HG02938 (cell line): ENCODE measurements around the gene SLC36A3.
"Not testable (repeated sequence)": the region's sequence is repeated elsewhere in the genome, so short reads cannot be mapped to it uniquely, and the experiment has no call there.

Source experiments
- ATAC-seq: cut with Tn5 transposase; IDR thresholded peaks from one replicate; pipeline ENCODE4 v1.9.1; 2021; ENCODE audit warnings: mild to moderate bottlenecking, moderate library complexity; ENCODE audit not compliant: unreplicated experiment

Gene SLC36A3

DNA sequence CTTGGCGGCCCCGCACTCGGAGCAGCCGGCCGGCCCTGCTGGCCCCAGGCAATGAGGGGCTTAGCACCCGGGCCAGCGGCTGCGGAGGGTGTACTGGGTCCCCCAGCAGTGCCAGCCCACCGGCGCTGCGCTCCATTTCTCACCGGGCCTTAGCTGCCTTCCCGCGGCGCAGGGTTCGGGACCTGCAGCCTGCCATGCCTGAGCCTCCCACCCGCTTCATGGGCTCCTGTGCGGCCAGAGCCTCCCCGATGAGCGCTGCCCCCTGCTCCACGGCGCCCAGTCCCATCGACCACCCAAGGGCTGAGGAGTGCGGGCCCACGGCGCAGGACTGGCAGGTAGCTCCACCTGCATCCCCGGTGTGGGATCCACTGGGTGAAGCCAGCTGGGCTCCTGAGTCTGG, 5.7 kb upstream of the SLC36A3 start:
- ATAC-seq = not testable (repeated sequence)

DNA sequence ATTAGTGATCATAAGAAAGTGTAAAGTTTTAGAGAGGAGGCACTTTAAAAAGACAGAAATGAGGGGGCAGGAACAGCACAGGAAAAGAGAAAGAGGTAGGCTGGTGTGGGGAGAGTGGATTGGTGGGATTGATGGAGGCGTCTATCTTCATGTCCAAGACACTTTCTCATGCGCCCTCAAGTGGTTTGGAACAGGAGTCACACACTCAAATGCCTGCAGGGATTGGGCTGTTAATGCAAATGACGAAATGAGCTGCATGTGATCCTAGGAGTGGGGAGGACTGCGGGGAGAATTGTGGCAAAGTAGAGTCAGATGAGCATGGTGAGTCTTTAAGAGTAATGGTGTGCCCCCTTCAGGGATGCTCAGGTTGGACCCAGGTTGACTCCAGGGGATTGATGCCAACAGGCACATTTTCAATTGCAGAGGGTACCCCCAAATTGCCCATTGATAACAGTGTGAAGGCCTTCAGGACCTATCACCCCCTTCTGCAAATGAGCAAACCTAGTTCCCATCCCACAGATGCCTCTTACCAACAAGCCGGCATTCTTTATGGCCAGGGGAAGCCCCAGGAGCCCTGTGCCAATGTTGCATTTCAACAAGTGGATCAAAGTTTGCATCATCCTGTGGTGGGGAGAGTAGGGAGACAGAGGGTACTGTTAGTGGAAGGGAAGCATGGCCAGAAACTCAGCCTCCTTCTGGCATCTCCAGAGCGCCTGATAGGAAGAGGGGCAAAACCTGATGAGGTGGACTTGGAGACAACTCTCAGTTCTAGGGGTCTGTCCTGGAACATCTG, 5.3 kb downstream of the SLC36A3 start:
- ATAC-seq = peak; percentile 73

DNA sequence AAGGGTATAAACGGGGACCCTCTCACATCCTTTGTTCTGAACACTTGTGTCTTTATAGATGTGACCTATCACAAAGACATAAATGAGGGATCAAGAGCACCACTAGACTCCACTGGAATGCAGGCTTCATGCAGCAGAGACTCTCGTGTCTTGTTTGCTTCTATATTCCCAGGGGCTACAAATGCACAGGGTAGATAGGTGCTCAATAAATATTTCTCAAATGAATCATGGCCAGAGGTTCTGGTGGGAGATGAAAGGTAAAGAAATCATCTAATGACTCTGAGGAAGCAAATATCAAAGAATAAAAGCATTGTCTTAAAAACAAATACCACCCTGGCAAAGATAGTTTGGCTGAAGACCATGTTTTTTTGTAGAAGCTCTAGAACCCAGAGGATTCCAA, 6.6 kb downstream of the SLC36A3 start:
- no peak for ATAC-seq

DNA sequence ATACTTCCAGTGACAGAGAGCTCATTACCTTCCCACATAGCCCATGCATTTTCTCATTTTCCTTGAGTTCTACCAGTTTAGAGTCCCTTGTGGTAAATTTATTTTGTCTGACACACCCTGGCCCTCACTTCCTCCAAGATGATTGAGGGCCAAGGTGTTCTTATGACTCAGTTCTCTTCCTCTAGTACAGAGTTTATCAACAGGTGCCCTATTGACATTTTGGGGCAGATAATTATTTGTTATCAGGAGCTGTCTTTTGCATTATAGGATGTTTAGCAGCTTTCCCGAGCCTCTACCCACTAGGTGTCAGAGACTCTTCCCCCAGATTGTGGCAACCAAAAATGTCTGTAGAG, 7.1 kb downstream of the SLC36A3 start:
- ATAC-seq = no peak

DNA sequence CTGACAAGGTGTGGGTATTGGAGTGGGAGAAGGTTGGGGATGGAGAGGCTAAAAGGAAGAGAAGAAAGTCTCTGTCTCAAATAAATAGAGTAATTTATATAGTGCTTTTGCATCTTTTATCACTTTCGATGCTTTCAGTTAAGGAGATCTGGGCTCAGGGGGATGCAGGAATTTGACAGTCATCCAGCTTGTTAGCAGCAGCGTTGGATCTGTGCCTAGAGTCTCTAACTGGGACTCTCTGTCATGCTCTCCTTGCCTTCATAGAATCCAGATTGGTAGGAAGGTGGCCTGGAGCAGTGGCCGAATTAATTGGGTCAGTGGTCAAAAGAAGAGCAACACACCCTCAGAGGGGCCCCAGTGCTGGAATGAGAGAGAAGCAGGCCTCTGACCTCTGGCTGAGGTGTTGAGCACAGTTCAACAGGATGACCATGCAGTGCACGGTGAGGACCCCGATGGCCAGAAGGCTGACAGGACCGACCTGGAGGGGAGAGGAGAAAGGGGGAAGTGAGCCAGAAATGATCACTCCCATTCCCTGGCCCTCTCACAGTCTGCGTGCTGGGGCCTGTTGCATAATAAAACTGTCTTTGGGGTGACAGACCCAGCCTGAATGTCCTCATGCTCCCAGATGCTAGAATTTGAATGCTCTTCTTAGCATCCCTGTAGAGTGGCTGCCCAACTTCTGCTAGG, 7.6 kb downstream of the SLC36A3 start:
- ATAC-seq = no peak

DNA sequence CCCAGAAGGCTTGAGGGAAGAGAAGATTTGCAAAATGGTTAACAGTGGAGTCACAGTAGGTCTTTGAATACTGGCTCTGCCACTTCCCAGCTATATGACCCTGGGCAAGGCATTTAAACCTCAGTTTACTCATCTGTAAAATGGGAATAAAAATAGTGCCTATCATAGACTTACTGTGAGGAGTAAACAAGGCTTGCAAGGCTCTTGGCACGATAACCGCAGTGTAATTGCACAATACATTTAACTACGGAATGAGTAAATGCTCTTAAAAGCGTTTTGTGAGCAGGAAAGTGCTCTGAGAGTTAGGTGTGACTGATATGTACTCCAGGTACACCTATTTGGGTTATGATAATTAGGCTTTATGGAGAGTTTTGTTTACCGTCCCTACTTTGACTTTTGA, 8.4 kb downstream of the SLC36A3 start:
- ATAC-seq = no peak

DNA sequence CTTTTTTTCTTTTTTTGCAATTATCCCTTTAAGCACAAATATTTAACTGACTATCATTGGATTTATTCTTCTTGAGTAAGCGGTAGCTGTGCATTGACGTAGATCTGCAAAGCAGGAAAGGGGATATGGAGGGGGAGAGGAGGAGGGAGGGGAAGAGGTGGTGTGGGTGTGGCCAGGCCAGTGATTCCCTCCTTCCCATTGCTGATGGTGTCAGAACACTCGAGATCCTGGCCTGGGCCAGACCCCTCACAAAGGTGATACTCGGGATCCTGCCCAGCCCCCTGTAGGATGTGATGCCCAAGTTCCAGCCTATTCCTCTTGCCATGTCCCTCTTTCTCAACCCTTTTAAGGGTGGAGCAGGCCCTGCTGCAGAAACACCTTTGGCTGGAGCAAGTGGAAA, 9.9 kb downstream of the SLC36A3 start:
- no peak for ATAC-seq

DNA sequence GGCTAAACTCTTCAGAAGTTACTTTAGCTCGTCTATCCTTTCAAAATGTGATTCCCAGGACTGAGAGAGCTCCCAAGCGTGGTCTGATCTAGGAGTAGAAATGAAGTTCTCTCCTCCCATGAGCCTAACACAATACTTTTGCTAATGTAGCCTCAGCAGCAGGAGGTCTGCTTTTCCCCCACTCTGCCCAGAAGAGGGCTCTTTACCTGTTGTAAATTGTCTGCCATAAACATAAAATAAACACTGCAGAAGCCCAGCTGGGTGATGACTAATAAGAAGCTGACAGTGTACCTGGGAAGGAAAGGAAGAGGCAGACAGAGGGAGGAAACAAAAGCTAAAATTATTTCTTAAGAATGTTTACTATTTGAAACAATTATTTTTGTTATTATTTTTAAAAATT, 15.4 kb downstream of the SLC36A3 start:
- no peak for ATAC-seq

DNA sequence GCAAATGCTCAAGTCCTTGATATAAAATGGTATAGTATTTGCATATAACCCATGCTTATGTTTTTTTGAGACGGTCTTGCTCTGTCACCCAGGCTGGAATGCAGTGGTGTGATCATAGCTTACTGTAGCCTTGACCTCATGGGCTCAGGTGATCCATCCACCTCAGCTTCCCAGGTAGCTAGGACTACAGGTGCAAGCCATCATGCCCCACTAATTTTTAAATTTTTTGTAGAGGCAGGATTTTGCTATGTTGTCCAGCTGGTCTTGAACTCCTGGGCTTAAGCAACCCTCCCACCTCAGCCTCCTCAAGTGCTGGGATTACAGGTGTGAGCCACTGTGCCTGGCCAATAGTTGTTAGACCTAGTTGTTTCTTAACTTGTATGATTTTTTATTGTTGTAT, 17.3 kb downstream of the SLC36A3 start:
- no peak for ATAC-seq

DNA sequence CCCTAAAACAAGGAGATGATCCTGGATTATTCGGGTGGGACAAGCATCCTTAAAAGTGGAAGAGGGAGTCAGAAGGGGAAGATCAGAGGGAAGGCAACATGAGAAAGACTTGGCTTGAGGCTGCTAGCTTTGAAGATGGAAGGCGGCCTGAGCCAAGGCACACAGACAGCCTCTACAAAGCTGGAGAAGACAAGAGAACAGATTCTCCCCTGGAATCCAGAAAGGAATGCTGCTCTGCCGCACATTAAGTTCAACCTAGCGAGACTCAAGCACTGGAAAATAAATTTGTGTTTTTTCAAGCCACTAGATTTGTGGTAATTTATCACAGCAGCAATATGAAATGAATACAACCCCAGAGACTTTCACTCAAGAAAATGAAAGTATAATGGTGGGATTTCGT, 17.9 kb downstream of the SLC36A3 start:
- no peak for ATAC-seq

DNA sequence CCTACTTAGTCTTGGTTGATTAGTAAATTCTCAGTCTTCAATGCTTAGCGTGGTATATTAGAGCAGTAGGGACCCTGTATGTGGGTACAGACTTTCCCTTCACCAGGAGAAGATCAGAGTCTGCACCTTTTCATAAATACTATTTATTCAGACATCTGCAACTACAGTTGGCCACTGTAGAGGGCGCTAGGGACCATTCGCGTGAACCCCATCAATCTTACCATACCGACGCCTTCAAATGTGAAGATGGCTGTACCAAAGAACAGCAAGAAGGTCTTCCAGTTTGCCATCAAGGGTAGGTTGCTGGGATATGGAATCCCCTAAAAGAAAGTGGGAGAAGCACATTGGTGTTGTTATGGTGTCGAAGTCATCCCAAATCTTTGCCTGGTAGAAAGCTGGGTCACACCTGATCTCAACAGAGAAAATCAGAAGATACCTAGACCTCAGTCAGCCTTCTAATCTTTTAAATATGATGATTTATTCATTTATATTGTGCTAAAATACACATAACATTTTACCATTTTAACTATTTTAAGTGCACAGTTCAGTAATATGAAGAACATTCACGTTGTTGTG, 19.1 kb downstream of the SLC36A3 start:
- no peak for ATAC-seq

DNA sequence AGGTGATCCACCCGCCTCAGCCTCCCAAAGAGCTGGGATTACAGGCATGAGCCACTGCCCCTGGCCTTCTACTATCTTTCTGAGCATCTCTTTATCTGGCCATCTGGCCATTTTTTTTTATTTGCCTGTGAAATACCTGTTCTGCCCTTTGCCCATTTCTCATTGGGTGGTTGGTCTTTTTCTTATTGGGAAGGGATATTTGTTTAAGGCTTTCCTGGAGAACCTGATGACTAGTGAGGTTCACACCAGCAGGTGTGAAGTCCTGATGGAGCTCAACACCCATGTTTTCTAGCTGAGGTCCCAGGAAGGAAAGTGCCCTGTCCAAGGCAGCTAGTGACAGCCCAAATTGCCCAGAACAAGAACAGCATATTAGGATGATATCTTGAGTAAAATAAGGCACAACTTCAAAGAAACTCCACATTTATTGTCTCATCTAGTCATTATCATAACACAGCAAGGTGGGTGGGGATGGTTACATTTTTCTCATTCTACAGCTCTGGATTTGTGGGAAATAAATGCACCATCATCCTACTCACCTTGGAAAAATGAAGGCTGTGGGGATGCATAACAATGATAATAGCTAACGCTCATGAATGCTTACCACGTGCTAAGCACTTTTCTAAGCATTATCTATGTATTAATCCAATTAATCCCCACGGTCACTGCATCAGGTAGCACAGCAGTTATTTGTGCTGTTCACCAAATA, 20.3 kb downstream of the SLC36A3 start:
- ATAC-seq = no peak

DNA sequence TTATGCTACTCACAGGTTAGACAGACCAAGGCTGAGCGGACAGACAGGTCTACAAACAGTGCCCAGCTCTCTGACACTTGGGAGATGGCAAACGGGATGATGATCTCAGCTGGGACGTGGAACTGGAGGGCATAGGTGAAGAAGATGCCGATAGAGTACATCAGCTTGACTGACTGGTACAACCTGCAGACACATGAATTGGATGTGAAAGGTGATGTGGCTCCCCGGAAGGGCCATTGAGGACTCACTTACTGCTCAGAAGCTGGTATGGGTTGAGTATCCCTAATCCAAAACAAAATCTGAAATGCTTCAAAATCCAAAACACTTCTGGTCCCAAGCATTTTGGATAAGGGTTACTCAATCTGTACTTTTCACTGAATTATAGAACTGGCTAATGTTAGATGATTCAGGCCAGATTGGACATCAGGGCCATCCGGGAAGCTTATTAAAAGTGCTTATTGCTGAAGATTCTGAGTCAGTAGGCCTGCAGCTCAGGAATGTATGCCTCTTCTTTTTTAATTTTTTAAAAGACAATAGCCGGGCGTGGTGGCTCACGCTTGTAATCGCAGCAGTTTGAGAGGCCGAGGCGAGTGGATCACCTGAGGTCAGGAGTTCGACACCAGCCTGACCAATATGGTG, 22.4 kb downstream of the SLC36A3 start:
- no peak for ATAC-seq

DNA sequence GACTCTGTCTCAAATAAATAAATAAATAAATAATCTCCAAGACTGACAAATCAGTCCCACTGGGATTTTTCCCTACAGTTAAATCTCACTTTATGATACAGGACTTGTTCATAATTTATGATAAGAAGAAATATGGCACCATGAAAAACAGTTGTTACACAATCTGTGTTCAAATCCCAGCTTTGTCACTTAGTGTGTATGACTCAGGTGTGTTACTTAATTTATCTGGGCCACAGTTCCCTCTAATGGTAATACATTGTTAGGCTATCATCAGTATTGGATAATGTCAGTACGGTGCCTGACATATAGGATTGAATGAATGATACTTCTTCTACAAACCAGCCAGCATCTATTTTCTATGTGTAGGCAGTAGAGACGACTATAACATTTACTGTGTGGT, 23.1 kb downstream of the SLC36A3 start:
- no peak for ATAC-seq

DNA sequence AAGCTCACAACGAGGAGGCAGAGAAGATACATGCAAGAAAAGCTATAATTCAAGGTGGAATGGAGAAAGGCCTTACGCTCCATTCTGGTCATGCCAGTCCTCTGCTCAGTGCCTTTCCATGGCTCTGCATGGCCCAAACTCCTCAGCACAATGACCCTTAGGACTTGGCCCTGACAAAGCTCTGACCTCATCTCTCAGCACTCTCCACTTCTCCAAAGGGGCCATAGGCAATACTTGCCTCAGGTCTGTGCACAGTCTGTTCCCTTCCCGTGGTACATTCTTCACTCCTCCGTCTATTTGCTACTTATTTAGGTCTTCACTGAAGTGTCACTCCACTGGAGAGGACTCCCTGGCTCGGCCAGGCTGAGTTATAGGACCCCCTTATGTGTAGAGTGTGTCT, 24.7 kb downstream of the SLC36A3 start:
- ATAC-seq = no peak

DNA sequence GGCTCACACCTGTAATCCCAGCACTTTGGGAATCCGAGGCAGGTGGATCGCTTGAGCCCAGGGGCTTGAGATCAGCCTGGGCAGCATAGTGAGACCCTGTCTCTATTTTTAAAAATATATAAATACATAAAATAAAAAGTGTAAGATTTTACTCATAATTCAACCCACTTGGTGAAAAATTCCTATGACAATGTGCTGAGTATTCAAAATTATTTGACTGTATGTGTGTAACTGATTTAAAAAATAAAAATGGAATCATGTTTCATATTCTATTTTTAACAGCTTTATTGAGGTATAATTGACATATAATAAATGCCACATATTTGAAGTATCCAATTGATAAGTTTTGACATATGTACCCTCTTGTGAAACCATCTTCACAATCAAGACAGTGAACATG, 27.8 kb downstream of the SLC36A3 start:
- ATAC-seq = no peak

DNA sequence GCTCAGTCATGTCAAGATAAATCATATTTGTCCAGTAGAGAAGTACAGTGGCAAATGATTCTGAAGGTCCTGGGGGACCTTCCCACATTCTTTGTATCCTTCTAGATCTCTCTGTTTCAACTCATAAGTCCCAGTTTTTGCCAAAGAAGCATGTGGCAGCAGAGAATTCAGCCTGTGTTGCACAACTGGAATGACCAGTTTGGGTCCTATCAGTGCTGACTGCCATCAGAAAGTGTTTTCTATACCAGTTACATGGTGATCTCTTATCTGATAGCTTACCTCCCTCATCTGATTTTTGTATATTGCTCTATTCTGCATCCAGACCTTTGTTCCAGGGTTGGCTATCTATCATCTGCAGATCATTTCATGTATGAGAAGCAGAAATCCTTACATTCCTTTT, 28.9 kb downstream of the SLC36A3 start:
- ATAC-seq = no peak

DNA sequence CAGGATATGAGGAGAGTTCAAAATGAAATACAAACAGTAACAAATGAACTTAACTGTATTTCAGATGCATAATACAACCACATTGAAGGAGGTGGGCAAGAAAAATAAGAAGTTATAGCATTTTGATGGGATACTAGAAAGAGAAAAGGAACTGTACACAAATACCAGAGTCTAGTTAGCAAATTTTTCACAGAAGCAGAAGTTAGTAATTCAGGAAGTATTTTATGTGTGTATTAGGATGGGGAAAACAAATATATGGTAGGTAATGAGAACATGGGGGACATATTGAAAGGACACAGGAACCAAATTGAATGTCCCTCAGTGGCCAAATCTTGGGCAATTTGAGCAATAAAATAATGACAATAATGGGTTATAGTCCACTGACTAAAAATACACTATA, 32.2 kb downstream of the SLC36A3 start:
- ATAC-seq = no peak

DNA sequence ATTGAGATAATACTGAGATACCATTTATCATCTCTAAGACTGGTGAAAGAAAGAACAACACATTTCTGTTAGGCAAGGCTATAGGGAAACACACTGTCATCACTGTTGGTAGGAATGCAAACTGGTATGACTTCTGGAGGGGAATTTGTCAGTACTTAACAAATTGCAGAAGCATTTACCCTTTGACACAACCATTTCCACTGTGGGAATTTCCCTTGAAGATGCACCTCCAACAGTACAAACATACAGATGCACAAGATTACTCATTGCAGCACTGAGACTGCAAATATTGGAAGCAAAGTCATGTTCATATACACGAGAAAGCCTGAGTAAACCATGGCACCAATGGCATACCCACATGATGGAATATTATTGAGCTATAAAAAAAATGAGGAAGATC, 33.0 kb downstream of the SLC36A3 start:
- ATAC-seq = peak; percentile 89

DNA sequence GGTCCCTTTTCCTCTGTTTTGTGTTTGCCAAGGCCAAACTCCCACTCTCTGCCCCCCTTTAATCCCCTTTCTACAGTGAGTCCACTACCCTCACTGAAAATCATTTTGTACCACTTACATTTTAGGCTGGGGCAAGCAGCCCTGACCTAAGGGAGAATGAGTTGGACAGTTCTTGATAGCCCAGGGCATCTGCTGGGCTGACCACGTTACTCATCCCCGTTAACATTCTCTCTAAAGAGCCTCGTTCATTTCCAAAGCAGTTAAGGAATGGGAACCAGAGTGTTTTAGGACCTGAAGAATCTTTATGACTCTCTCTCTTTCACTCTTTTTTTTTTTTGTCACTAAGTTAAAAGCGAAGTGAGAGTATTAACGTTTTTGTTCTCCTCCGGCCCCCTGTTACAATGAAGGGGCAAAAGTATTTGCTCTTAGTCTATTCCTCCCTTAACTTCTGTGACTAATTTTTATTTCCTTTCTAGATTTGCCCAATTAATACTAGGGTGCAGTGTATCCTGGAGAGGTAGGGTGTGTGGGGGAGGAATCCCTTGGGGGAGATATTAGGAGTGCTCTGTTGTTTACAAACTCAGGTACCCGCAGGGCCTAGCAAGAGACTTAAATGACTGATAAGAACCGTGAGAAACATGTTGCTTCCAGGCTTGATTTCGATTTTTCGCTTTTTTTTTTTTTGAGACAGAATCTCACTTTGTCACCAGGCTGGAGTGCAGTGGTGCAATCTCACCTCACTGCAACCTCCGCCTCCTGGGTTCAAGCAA, 35.9 kb downstream of the SLC36A3 start:
- ATAC-seq = no peak

DNA sequence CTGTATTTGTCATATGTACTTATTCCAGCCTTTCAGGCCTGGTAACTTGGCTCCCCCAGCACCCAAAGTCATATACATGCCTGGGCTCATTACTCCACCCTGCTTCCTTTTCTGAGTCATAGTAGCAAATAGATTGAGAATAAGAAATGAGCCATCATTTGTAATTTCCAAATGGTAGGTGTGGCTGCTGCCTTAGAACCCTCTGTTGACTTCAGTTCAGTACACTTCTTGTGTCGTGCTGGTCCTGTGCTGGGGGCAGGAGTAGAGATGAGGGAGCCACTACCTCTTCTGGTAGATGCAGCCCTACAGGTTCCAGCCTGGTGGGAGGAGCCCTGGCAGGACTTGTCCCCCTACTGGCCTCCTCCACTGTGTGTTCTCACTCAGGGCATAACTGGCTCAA, 39.5 kb downstream of the SLC36A3 start:
- no peak for ATAC-seq
